GM19372 (cell line): ENCODE results near the gene TRPM3.
A peak's percentile ranks its signal among the peaks of the same experiment; 100 is the strongest.

ENCODE experiments used
- ATAC-seq: cut with Tn5 transposase; IDR thresholded peaks from one replicate; pipeline ENCODE4 v1.9.1; 2021; ENCODE audit warnings: mild to moderate bottlenecking, low read depth, moderate library complexity; ENCODE audit not compliant: unreplicated experiment

Gene TRPM3

GRCh38 chr9:70951749-70952727 lies 169.4 kb downstream of the TRPM3 start:
- no peak for ATAC-seq

GRCh38 chr9:70950270-70950669 lies 171.2 kb downstream of the TRPM3 start:
- no peak for ATAC-seq

GRCh38 chr9:70949239-70949638 lies 172.2 kb downstream of the TRPM3 start:
- ATAC-seq: no peak

GRCh38 chr9:70948744-70949143 lies 172.7 kb downstream of the TRPM3 start:
- ATAC-seq: no peak

- ATAC-seq: no peak
Observed at GRCh38 chr9:70947511-70947910, 173.9 kb downstream of the TRPM3 start.

GRCh38 chr9:70947086-70947485 lies 174.3 kb downstream of the TRPM3 start:
- ATAC-seq: no peak

- no peak for ATAC-seq
Observed at GRCh38 chr9:70945301-70945700, 176.1 kb downstream of the TRPM3 start.

- no peak for ATAC-seq
Observed at GRCh38 chr9:70941191-70941590, 180.2 kb downstream of the TRPM3 start.

- no peak for ATAC-seq
Observed at GRCh38 chr9:70940605-70941004, 180.8 kb downstream of the TRPM3 start.

GRCh38 chr9:70936536-70936935 lies 184.9 kb downstream of the TRPM3 start:
- ATAC-seq: no peak

GRCh38 chr9:70935856-70936255 lies 185.6 kb downstream of the TRPM3 start:
- no peak for ATAC-seq

- ATAC-seq: no peak
Observed at GRCh38 chr9:70934642-70935041, 186.8 kb downstream of the TRPM3 start.

GRCh38 chr9:70933321-70933720 lies 188.1 kb downstream of the TRPM3 start:
- ATAC-seq: no peak

- ATAC-seq: no peak
Observed at GRCh38 chr9:70932097-70932496, 189.3 kb downstream of the TRPM3 start.

GRCh38 chr9:70927530-70927929 lies 193.9 kb downstream of the TRPM3 start:
- no peak for ATAC-seq

- ATAC-seq: peak; percentile 87
Observed at GRCh38 chr9:70924895-70925547, 196.4 kb downstream of the TRPM3 start.

GRCh38 chr9:70924380-70924779 lies 197.0 kb downstream of the TRPM3 start:
- ATAC-seq: no peak

GRCh38 chr9:70923961-70924360 lies 197.5 kb downstream of the TRPM3 start:
- no peak for ATAC-seq

GRCh38 chr9:70921136-70921535 lies 200.3 kb downstream of the TRPM3 start:
- ATAC-seq: no peak

GRCh38 chr9:70917277-70917676 lies 204.1 kb downstream of the TRPM3 start:
- no peak for ATAC-seq

- ATAC-seq: no peak
Observed at GRCh38 chr9:70911791-70912190, 209.6 kb downstream of the TRPM3 start.

GRCh38 chr9:70910598-70910997 lies 210.8 kb downstream of the TRPM3 start:
- no peak for ATAC-seq
